HEK293 (cell line): ENCODE results near the gene HSD17B4.

Experiments
- KLF1 ChIP-seq: fragments of 450-650 bp; formaldehyde crosslinking; IDR thresholded peaks from 2 replicates; pipeline ENCODE4 v1.5.1; 2016; ENCODE audit warnings: missing biosample characterization, missing genetic modification characterization
- OSR2 ChIP-seq: fragments of 450-650 bp; formaldehyde crosslinking; IDR thresholded peaks from 2 replicates; pipeline ENCODE4 v1.5.1; 2016; ENCODE audit warnings: missing biosample characterization, missing genetic modification characterization
- OVOL3 ChIP-seq: fragments of 450-650 bp; formaldehyde crosslinking; IDR thresholded peaks from 2 replicates; pipeline ENCODE4 v1.5.1; 2016; ENCODE audit warnings: missing biosample characterization, missing genetic modification characterization
- PBX3 ChIP-seq: sonication (generic); formaldehyde crosslinking; IDR thresholded peaks from 2 replicates; pipeline ENCODE4 v1.8.1; 2022; ENCODE audit warnings: mild to moderate bottlenecking, moderate library complexity, missing genetic modification reagents
- PRDM1 ChIP-seq: fragments of 450-650 bp; formaldehyde crosslinking; IDR thresholded peaks from 2 replicates; pipeline ENCODE4; 2016; ENCODE audit warnings: missing biosample characterization, missing genetic modification characterization
- RBAK ChIP-seq: fragments of 450-650 bp; formaldehyde crosslinking; IDR thresholded peaks from 2 replicates; pipeline ENCODE4 v1.5.1; 2016; ENCODE audit warnings: missing biosample characterization, missing genetic modification characterization
- YY1 ChIP-seq: fragments of 450-650 bp; formaldehyde crosslinking; IDR thresholded peaks from 2 replicates; pipeline ENCODE4 v1.5.1; 2018; ENCODE audit warnings: missing biosample characterization, missing genetic modification characterization
- ZBTB26 ChIP-seq: fragments of 450-650 bp; formaldehyde crosslinking; optimal IDR thresholded peaks from 2 replicates; pipeline ENCODE3; 2016; ENCODE audit warnings: missing biosample characterization, mild to moderate bottlenecking, missing genetic modification characterization
- ZBTB49 ChIP-seq: fragments of 450-650 bp; formaldehyde crosslinking; IDR thresholded peaks from 2 replicates; pipeline ENCODE4 v1.5.1; 2016; ENCODE audit warnings: missing biosample characterization, missing genetic modification characterization, low read depth
- ZBTB8A ChIP-seq: fragments of 450-650 bp; formaldehyde crosslinking; IDR thresholded peaks from 2 replicates; pipeline ENCODE4 v1.5.1; 2016; ENCODE audit warnings: missing biosample characterization, missing genetic modification characterization
- ZFHX2 ChIP-seq: fragments of 450-650 bp; formaldehyde crosslinking; conservative IDR thresholded peaks from 2 replicates; pipeline ENCODE4 v1.5.1; 2016; ENCODE audit warnings: missing biosample characterization, missing genetic modification characterization
- ZFP37 ChIP-seq: fragments of 450-650 bp; formaldehyde crosslinking; IDR thresholded peaks from 2 replicates; pipeline ENCODE4 v1.5.1; 2016; ENCODE audit warnings: missing biosample characterization, missing genetic modification characterization
- ZNF112 ChIP-seq: fragments of 450-650 bp; formaldehyde crosslinking; IDR thresholded peaks from 2 replicates; pipeline ENCODE4 v1.5.0; 2017; ENCODE audit warnings: missing biosample characterization, missing genetic modification characterization
- ZNF140 ChIP-seq: fragments of 450-650 bp; formaldehyde crosslinking; IDR thresholded peaks from 2 replicates; pipeline ENCODE4 v1.5.1; 2016; ENCODE audit warnings: missing biosample characterization, missing genetic modification characterization
- ZNF184 ChIP-seq: fragments of 450-650 bp; IDR thresholded peaks from 2 replicates; pipeline ENCODE4 v1.5.1; 2018; ENCODE audit warnings: missing biosample characterization, mild to moderate bottlenecking, missing genetic modification characterization
- ZNF2 ChIP-seq: fragments of 450-650 bp; formaldehyde crosslinking; IDR thresholded peaks from 2 replicates; pipeline ENCODE4 v1.5.1; 2016; ENCODE audit warnings: missing biosample characterization, missing genetic modification characterization
- ZNF26 ChIP-seq: fragments of 450-650 bp; formaldehyde crosslinking; IDR thresholded peaks from 2 replicates; pipeline ENCODE4 v1.5.1; 2016; ENCODE audit warnings: missing biosample characterization, missing genetic modification characterization
- ZNF274 ChIP-seq, 2 experiments: fragments of 200-500 bp in 1 of 2; fragments of 450-650 bp in 1 of 2; sonication (Bioruptor generic) in 1 of 2; formaldehyde crosslinking in 1 of 2; IDR thresholded peaks; 2 replicates each; pipeline versions ENCODE4 v1.5.1 to v1.6.1; 2014 to 2016; ENCODE audit warnings: borderline replicate concordance in 1 of 2, inconsistent platforms in 1 of 2, low read length in 1 of 2, missing biosample characterization in 1 of 2, missing genetic modification characterization in 1 of 2
- ZNF280C ChIP-seq: fragments of 450-650 bp; formaldehyde crosslinking; IDR thresholded peaks from 2 replicates; pipeline ENCODE4 v1.5.1; 2016; ENCODE audit warnings: missing biosample characterization, missing genetic modification characterization
- ZNF513 ChIP-seq: fragments of 450-650 bp; IDR thresholded peaks from 2 replicates; pipeline ENCODE4 v1.5.1; 2018; ENCODE audit warnings: missing biosample characterization, missing genetic modification characterization
- ZNF560 ChIP-seq: fragments of 450-650 bp; formaldehyde crosslinking; IDR thresholded peaks from 2 replicates; pipeline ENCODE4 v1.5.1; 2017; ENCODE audit warnings: missing biosample characterization, missing genetic modification characterization, borderline replicate concordance
- ZNF571 ChIP-seq: fragments of 450-650 bp; formaldehyde crosslinking; IDR thresholded peaks from 2 replicates; pipeline ENCODE4 v1.5.0; 2017; ENCODE audit warnings: missing biosample characterization, missing genetic modification characterization
- ZNF610 ChIP-seq: fragments of 450-650 bp; formaldehyde crosslinking; IDR thresholded peaks from 2 replicates; pipeline ENCODE4 v1.5.1; 2016; ENCODE audit warnings: missing biosample characterization, missing genetic modification characterization, borderline replicate concordance
- ZNF623 ChIP-seq: fragments of 450-650 bp; formaldehyde crosslinking; IDR thresholded peaks from 2 replicates; pipeline ENCODE4 v1.5.1; 2016; ENCODE audit warnings: missing biosample characterization, missing genetic modification characterization
- ZNF660 ChIP-seq: fragments of 450-650 bp; IDR thresholded peaks from 2 replicates; pipeline ENCODE4 v1.5.1; 2018; ENCODE audit warnings: missing biosample characterization, mild to moderate bottlenecking, missing genetic modification characterization
- ZNF701 ChIP-seq: fragments of 450-650 bp; formaldehyde crosslinking; IDR thresholded peaks from 2 replicates; pipeline ENCODE4 v1.5.1; 2016; ENCODE audit warnings: missing biosample characterization, missing genetic modification characterization
- ZSCAN5A ChIP-seq: fragments of 450-650 bp; formaldehyde crosslinking; IDR thresholded peaks from 2 replicates; pipeline ENCODE4 v1.5.1; 2016; ENCODE audit warnings: missing biosample characterization, missing genetic modification characterization
- ZXDB ChIP-seq: fragments of 450-650 bp; formaldehyde crosslinking; IDR thresholded peaks from 2 replicates; pipeline ENCODE4 v1.5.1; 2016; ENCODE audit warnings: missing biosample characterization, missing genetic modification characterization

HSD17B4 gene

GRCh38 chr5:119452373-119453039 is at the start of gene HSD17B4 (continued):
- 0 out of 2 replicates have a peak, but pooled peaks have one; percentile 21 for TF ChIP-seq ZNF660 (tag by site-specific recombination)
- TF ChIP-seq ZNF701 (tag by site-specific recombination) = no peak
- TF ChIP-seq YY1 = peak; percentile 78; the same call in 1 of the 2 replicates
- peak; percentile 84 for TF ChIP-seq ZBTB26 (tag by site-specific recombination)
- no peak for TF ChIP-seq ZNF26 (tag by site-specific recombination)
- no peak for TF ChIP-seq ZNF184 (tag by site-specific recombination)
- TF ChIP-seq ZNF280C = no peak
- no peak for TF ChIP-seq ZNF623
- 0 out of 2 replicates have a peak, but pooled peaks have one; percentile 47 for TF ChIP-seq ZSCAN5A
- TF ChIP-seq OVOL3 = no peak
- no peak for TF ChIP-seq ZNF140
- TF ChIP-seq ZFHX2 (tag by site-specific recombination) = peak; percentile 94
- TF ChIP-seq KLF1 (tag by site-specific recombination) = peak; percentile 43; the same call in 1 of the 2 replicates
- no peak; the same call in 1 of the 2 replicates for TF ChIP-seq OSR2
- no peak for TF ChIP-seq ZNF112
- peak; percentile 32; the same call in 1 of the 2 replicates for TF ChIP-seq PBX3 (CRISPR knock-in tag)
- 0 out of 2 replicates have a peak, but pooled peaks have one; percentile 12 for TF ChIP-seq ZBTB8A (tag by site-specific recombination)
- TF ChIP-seq ZFP37 (tag by site-specific recombination) = no peak; the same call in 1 of the 2 replicates
- no peak for TF ChIP-seq ZNF513
- TF ChIP-seq RBAK (tag by site-specific recombination) = no peak
- no peak for TF ChIP-seq ZBTB49 (tag by site-specific recombination)
- TF ChIP-seq ZNF2 (tag by site-specific recombination) = peak; percentile 83; the same call in 1 of the 2 replicates
- TF ChIP-seq ZNF610 (tag by site-specific recombination) = peak; percentile 68
- TF ChIP-seq ZXDB (tag by site-specific recombination) = peak; percentile 85
- TF ChIP-seq ZNF560 = no peak
- TF ChIP-seq PRDM1 (tag by site-specific recombination) = peak; percentile 51; the same call in 1 of the 2 replicates
- no peak for TF ChIP-seq ZNF274 (IDR thresholded peaks at IDR 0.05; ENCODE audit: low read length)
- TF ChIP-seq ZNF274 (tag by site-specific recombination; IDR thresholded peaks at IDR 0.05; ENCODE audit: borderline replicate concordance) = no peak
- no peak for TF ChIP-seq ZNF571 (tag by site-specific recombination)
